IPS-20b (cell line): ENCODE results near the gene ADAMTS1.

Experiments
- H3K27ac ChIP-seq: one replicate; pipeline ENCODE4 v1.5.1; 2013; ENCODE audit warnings: low read length
- H3K27me3 ChIP-seq: 2 replicates; pipeline ENCODE4 v1.6.1; 2013; ENCODE audit warnings: mild to moderate bottlenecking, low read length, inconsistent platforms; ENCODE audit not compliant: insufficient read depth
- H3K36me3 ChIP-seq: 2 replicates; pipeline ENCODE4 v1.6.1; 2013; ENCODE audit warnings: low read depth, mild to moderate bottlenecking, inconsistent platforms, low read length, moderate library complexity; ENCODE audit not compliant: insufficient read depth
- H3K4me1 ChIP-seq: 2 replicates; pipeline ENCODE4 v1.6.1; 2013; ENCODE audit warnings: mild to moderate bottlenecking, control low read depth, inconsistent platforms, low read length, moderate library complexity; ENCODE audit not compliant: insufficient read depth
- H3K4me3 ChIP-seq: 2 replicates; pipeline ENCODE4 v1.5.1; 2013; ENCODE audit warnings: mild to moderate bottlenecking, low read length, inconsistent platforms
- H3K9ac ChIP-seq: 2 replicates; pipeline ENCODE4 v1.6.1; 2013; ENCODE audit warnings: low read depth, mild to moderate bottlenecking, inconsistent platforms, low read length, moderate library complexity
- H3K9me3 ChIP-seq: 2 replicates; pipeline ENCODE4 v1.6.1; 2013; ENCODE audit warnings: mild to moderate bottlenecking, low read depth, low read length, inconsistent platforms; ENCODE audit not compliant: insufficient read depth

The ADAMTS1 gene

GRCh38 chr21:26842974-26843932 is 2.0 kb downstream of the ADAMTS1 start:
- peaks cover 29% of the 10 kb centered on the region for H3K27me3 ChIP-seq
- peaks cover 44% of the 10 kb centered on the region for H3K36me3 ChIP-seq
- peak overlapping the region; percentile 90 for H3K4me3 ChIP-seq
- peak overlapping the region; percentile 9 for H3K27ac ChIP-seq
- peak overlapping the region; percentile 89 for H3K9ac ChIP-seq
- peaks cover 10% of the 10 kb centered on the region; the same call in 1 of the 2 replicates for H3K4me1 ChIP-seq
- no peaks in the 10 kb centered on the region for H3K9me3 ChIP-seq

GRCh38 chr21:26842300-26842699 is 2.9 kb downstream of the ADAMTS1 start:
- Histone ChIP-seq H3K9ac (peak overlapping the region; percentile 89; the same call in 1 of the 2 replicates), H3K36me3 (peaks cover 53% of the 10 kb centered on the region), H3K27ac (no peak overlapping the region), H3K4me1 (peaks cover 10% of the 10 kb centered on the region; the same call in 1 of the 2 replicates), H3K27me3 (peaks cover 21% of the 10 kb centered on the region), H3K9me3 (no peaks in the 10 kb centered on the region), H3K4me3 (peak overlapping the region; percentile 90)

GRCh38 chr21:26840912-26841311 is 4.3 kb downstream of the ADAMTS1 start:
- H3K36me3 ChIP-seq = peaks cover 64% of the 10 kb centered on the region
- peaks cover 5% of the 10 kb centered on the region; the same call in 1 of the 2 replicates for H3K4me1 ChIP-seq
- H3K27me3 ChIP-seq = peaks cover 7% of the 10 kb centered on the region; the same call in 1 of the 2 replicates
- no peaks in the 10 kb centered on the region for H3K9me3 ChIP-seq
- H3K4me3 ChIP-seq = no peak overlapping the region
- H3K27ac ChIP-seq = no peak overlapping the region
- no peak overlapping the region for H3K9ac ChIP-seq

GRCh38 chr21:26840201-26840600 is 5.0 kb downstream of the ADAMTS1 start:
- Histone ChIP-seq H3K4me3 (no peak overlapping the region), H3K27me3 (peaks cover 3% of the 10 kb centered on the region; the same call in 1 of the 2 replicates), H3K9me3 (no peaks in the 10 kb centered on the region), H3K4me1 (peaks cover 5% of the 10 kb centered on the region; the same call in 1 of the 2 replicates), H3K9ac (no peak overlapping the region), H3K36me3 (peaks cover 69% of the 10 kb centered on the region), H3K27ac (no peak overlapping the region)

GRCh38 chr21:26837539-26837938 is 7.7 kb downstream of the ADAMTS1 start:
- Histone ChIP-seq H3K9ac (no peak overlapping the region), H3K27ac (no peak overlapping the region), H3K9me3 (no peaks in the 10 kb centered on the region), H3K4me3 (no peak overlapping the region), H3K4me1 (peaks cover 4% of the 10 kb centered on the region; the same call in 1 of the 2 replicates), H3K36me3 (peaks cover 67% of the 10 kb centered on the region), H3K27me3 (no peaks in the 10 kb centered on the region)

GRCh38 chr21:26836528-26836927 is 8.7 kb downstream of the ADAMTS1 start:
- Histone ChIP-seq H3K27ac (no peak overlapping the region), H3K27me3 (no peaks in the 10 kb centered on the region), H3K9me3 (no peaks in the 10 kb centered on the region), H3K4me3 (no peak overlapping the region), H3K9ac (no peak overlapping the region), H3K4me1 (no peaks in the 10 kb centered on the region), H3K36me3 (peaks cover 57% of the 10 kb centered on the region)

GRCh38 chr21:26835714-26836265 is 9.4 kb downstream of the ADAMTS1 start:
- no peak overlapping the region for H3K9ac ChIP-seq
- H3K4me1 ChIP-seq = no peaks in the 10 kb centered on the region
- no peaks in the 10 kb centered on the region for H3K9me3 ChIP-seq
- no peak overlapping the region for H3K4me3 ChIP-seq
- no peak overlapping the region for H3K27ac ChIP-seq
- no peaks in the 10 kb centered on the region for H3K27me3 ChIP-seq
- H3K36me3 ChIP-seq = peaks cover 51% of the 10 kb centered on the region

- Histone ChIP-seq H3K4me3 (no peak overlapping the region), H3K9me3 (no peaks in the 10 kb centered on the region), H3K9ac (no peak overlapping the region), H3K27ac (no peak overlapping the region), H3K36me3 (peaks cover 45% of the 10 kb centered on the region), H3K4me1 (no peaks in the 10 kb centered on the region), H3K27me3 (no peaks in the 10 kb centered on the region)
These were observed 10.0 kb downstream of the ADAMTS1 start for GRCh38 chr21:26835027-26835713.

- Histone ChIP-seq H3K9ac (no peak overlapping the region), H3K4me1 (no peaks in the 10 kb centered on the region), H3K4me3 (no peak overlapping the region), H3K27ac (no peak overlapping the region), H3K27me3 (no peaks in the 10 kb centered on the region), H3K36me3 (peaks cover 37% of the 10 kb centered on the region), H3K9me3 (no peaks in the 10 kb centered on the region)
These were observed 10.9 kb downstream of the ADAMTS1 start for GRCh38 chr21:26834181-26834905.

GRCh38 chr21:26833460-26833939 is 11.7 kb downstream of the ADAMTS1 start:
- Histone ChIP-seq H3K9ac (no peak overlapping the region), H3K9me3 (no peaks in the 10 kb centered on the region), H3K4me3 (no peak overlapping the region), H3K27ac (no peak overlapping the region), H3K4me1 (no peaks in the 10 kb centered on the region), H3K36me3 (peaks cover 28% of the 10 kb centered on the region), H3K27me3 (no peaks in the 10 kb centered on the region)

- H3K27ac ChIP-seq = no peak overlapping the region
- H3K9ac ChIP-seq = no peak overlapping the region
- H3K36me3 ChIP-seq = peaks cover 23% of the 10 kb centered on the region
- H3K4me1 ChIP-seq = no peaks in the 10 kb centered on the region
- H3K27me3 ChIP-seq = no peaks in the 10 kb centered on the region
- no peaks in the 10 kb centered on the region for H3K9me3 ChIP-seq
- no peak overlapping the region for H3K4me3 ChIP-seq
These were observed 12.2 kb downstream of the ADAMTS1 start for GRCh38 chr21:26833011-26833410.
